HG02885 (cell line): ENCODE measurements around the gene CLSTN2.

Experiments
- ATAC-seq: cut with Tn5 transposase; IDR thresholded peaks from one replicate; pipeline ENCODE4 v1.9.1; 2021; ENCODE audit warnings: mild to moderate bottlenecking; ENCODE audit not compliant: unreplicated experiment, poor library complexity

CLSTN2 gene

DNA sequence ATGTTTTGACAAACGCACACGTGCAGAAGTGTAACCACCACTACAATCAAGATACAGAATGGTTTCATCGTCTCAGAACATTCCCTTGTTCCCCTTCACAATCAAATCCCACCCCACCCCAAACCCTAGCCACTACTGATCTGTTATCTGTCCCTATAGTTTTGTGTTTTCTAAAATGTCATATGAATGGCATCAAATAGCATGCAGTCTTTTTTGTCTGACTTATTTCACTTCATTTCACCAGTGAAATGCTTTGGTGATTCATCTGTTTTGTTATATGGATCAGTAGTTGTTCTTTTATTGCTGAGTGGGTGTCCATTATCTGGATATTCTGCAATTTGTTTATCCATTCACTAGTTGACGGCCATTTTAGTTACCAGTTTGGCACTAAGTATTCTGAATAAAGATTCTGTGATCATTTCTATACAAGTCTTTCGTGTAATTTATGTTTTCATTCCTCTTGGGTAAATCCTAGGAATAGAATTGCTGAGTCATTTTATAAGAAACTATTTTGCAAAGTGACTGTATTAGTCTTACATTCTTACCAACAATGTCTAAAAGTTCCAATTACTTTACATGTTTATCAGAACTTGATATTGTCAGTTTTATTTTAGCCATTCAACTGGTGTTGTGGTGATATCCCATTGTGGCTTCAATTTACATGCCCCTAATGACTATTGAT lies 232.8 kb downstream of the CLSTN2 start:
- ATAC-seq, result no peak

GRCh38 chr3:140170612-140171011 lies 235.6 kb downstream of the CLSTN2 start:
- ATAC-seq, result peak; percentile 99

DNA sequence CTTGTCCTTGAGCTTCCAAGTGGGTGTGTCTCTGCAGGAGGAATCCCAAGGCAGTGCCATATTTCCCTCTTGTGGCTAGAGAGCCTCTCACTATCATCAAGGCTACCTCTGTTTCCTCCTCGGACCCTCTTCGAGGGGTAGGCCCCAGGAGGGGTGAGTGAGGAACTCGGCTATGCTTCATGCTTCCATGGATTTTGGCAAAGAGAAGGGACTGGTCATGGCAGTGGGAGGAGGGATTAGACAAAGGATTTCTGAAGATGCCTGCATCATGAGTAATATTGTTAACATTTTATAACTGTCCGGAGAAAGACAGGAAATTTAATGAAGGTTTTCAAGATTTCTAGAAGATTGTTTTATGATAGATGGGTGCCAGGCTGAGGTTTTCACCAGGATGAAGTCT lies 241.5 kb downstream of the CLSTN2 start:
- ATAC-seq, result no peak

- no peak for ATAC-seq
Observed at GRCh38 chr3:140177943-140178342, 243.0 kb downstream of the CLSTN2 start.

DNA sequence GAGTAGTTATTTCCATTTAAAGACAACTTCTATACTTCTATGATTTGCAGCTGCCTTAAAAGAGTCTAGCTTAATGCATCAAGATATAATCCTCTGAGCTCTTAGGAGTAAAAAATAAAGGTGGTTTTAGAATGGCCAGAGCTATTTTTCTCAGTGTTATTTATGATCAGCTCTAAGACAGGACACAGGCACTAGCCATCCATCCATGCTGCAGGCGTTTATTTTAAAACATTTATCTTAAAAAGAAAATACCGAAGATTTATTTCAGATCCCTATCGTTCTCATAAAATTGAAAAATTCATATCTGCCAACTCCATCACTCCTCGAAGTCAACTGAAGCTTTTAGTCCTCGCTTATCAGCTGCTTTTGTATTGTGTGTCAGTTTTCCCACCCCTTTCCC lies 243.5 kb downstream of the CLSTN2 start:
- ATAC-seq, result no peak

DNA sequence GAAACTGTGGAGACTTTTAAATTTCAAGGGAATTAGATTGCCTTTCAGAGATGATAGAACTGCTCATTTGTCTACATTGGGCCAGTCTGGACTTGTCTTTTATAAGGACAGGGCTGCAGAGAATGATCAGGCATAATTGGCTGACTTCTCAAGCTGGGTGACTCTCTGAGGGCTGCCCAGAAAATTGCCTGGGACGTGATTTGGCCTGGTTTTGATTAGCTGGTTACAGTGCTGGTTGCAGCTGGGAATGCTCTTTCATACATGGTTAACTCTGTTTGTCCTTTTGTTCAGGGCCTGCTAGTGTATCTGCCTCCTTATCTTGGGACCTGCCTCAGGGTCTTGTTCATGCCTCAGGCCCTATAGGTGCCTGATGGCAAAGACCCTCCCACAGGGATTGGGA lies 245.6 kb downstream of the CLSTN2 start:
- ATAC-seq, result no peak

DNA sequence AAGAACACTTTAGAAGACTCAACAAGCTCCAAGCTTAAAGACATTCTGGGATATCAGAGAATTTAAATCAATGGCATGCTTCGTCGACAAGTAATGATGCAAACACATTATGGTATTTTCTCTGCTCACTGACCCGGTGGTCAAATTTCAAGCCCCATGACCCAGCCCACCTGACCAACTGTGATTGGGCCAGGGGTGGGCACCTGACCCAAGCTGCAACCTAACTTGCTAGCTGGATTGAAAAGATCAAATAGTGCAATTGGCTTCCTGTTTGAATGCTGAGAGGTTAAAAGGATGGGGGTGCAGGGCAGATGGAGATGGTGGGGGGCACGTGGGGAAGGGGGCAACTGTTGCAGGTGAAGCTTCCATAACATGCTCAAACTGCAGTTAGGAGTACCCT lies 250.4 kb downstream of the CLSTN2 start:
- no peak for ATAC-seq

DNA sequence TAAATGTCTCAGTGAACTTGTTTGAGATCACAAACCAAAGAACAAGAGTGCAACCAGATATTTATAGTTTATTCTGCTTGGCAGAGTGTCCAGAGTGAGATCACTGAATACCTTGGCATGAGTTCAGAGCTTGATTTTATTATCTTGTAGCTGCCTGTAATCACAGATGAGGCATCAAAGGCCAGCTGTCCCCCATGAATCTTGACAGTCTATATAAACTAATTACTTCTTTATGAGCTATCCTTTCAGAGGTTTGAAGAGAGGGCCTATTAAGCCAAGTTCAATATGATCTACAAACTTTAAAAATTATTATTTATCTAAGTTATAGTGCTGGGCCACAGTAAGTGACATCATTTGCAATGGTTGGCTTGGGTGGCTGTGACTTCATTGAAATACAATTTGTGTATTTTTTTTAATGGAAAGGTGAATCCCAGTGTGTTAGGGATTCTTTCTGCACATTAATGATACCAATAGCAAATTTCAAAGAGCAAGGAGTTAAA lies 251.5 kb downstream of the CLSTN2 start:
- no peak for ATAC-seq

DNA sequence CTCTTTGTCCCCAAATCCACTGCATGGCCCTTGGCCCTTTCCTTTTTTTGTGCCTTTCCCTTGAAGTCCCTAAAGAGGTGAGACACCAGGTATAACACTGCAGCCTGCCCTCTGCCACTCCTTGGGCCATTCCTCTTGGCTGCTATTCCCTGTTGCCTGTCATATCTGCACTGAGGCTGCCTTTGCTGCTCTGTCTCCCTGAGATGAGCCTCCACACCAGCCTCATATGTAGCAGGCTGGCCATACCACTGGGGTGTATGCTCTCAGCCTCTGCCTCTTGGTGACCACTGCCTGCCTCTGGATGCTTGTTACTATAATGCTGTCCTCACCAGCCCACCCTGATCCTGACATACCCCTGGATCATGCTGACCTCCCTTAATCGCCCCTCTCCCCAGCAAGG lies 252.0 kb downstream of the CLSTN2 start:
- ATAC-seq, result no peak

- no peak for ATAC-seq
Observed at GRCh38 chr3:140187656-140188221, 252.8 kb downstream of the CLSTN2 start.

- ATAC-seq, result no peak
Observed at GRCh38 chr3:140188285-140188684, 253.3 kb downstream of the CLSTN2 start.

DNA sequence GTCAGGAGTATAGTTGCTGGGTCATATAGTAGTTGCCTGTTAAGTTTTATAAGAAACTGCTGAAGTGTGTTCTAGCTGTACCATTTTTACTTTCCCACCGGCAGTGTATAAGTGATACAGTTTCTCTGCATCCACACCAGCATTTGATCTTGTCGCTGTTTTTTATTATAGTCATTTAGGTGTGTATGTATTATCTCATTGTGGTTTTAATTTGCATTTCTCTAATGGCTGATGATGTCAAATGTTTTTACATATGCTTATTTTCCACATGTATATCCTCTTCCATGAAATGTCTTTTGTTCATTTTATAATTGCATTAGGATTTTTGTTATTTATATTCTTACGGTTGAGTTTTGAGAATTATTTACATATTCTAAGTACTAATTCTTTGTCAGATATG lies 254.3 kb downstream of the CLSTN2 start:
- no peak for ATAC-seq

- ATAC-seq, result no peak
Observed at GRCh38 chr3:140189976-140190375, 255.0 kb downstream of the CLSTN2 start.

GRCh38 chr3:140196970-140197369 lies 262.0 kb downstream of the CLSTN2 start:
- ATAC-seq, result no peak

GRCh38 chr3:140198242-140198641 lies 263.3 kb downstream of the CLSTN2 start:
- no peak for ATAC-seq

- no peak for ATAC-seq
Observed at GRCh38 chr3:140199008-140199407, 264.0 kb downstream of the CLSTN2 start.

- ATAC-seq, result no peak
Observed at GRCh38 chr3:140199743-140200142, 264.8 kb downstream of the CLSTN2 start.

- ATAC-seq, result no peak
Observed at GRCh38 chr3:140203510-140203909, 268.5 kb downstream of the CLSTN2 start.

GRCh38 chr3:140204271-140204984 lies 269.4 kb downstream of the CLSTN2 start:
- no peak for ATAC-seq

DNA sequence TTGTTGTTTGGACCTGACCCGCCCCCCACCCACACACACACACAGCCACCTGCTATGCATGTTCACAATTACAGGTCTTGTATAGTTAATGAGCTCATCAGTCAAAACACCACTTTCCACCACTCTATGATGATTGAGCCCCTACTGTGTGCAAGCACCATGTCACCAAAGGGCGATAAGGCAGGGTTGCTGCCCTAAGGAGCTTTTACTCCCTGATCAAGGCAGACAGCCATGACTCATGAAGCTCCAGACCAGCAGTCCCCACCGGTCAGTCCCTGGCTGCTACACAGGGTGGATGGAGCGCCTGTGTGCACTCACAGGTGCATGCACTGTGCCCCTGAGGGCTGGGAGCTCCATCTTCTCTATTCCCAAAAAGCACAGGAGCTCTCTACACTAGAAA lies 270.6 kb downstream of the CLSTN2 start:
- no peak for ATAC-seq

GRCh38 chr3:140206196-140207040 lies 271.4 kb downstream of the CLSTN2 start:
- no peak for ATAC-seq
